NCI-H1092 (cell line): ENCODE results near the gene DCLRE1C.
"Not testable (repeated sequence)": the region's sequence is repeated elsewhere in the genome, so short reads cannot be mapped to it uniquely, and the experiment has no call there.

Source experiments
- DNase-seq: peaks from one replicate; lab custom pipeline; 2025; lab: John Stamatoyannopoulos, UW

DCLRE1C gene

DNA sequence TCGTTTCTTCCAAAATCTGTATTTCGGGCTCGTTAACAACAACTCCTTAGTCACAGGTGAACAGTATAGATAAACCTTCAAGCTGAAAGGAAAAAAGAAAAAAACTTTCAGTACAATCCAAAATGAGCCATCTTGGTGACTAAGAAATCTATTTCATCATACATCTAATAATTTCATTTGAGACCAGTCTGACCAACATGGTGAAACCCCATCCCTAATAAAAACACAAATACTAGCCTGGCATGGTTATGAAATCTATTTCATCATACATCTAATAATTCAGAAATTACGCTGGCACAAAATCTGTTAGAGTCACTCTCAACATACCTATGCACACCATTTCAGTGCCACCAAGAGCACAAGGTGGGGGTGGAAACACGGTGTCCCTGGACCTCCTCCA is 8.8 kb downstream of the DCLRE1C start:
- DNase-seq = no peak

DNA sequence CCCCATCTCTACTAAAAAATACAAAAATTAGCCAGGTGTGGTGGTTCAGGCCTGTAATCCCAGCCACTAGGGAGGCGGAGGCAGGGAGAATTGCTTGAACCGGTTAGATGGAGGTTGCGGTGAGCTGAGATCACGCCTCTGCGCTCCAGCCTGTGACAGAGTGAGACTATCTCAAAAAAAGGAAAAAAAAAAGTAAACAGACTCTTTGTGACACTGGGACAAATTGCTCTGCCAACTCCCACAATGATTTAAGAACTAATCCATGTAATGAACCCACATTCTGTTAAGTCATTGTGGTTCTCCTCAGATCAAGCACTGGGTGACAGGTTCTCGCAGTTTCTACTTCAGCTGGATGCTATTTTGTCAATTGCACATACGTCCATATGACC is 11.0 kb downstream of the DCLRE1C start:
- not testable (repeated sequence) for DNase-seq

DNA sequence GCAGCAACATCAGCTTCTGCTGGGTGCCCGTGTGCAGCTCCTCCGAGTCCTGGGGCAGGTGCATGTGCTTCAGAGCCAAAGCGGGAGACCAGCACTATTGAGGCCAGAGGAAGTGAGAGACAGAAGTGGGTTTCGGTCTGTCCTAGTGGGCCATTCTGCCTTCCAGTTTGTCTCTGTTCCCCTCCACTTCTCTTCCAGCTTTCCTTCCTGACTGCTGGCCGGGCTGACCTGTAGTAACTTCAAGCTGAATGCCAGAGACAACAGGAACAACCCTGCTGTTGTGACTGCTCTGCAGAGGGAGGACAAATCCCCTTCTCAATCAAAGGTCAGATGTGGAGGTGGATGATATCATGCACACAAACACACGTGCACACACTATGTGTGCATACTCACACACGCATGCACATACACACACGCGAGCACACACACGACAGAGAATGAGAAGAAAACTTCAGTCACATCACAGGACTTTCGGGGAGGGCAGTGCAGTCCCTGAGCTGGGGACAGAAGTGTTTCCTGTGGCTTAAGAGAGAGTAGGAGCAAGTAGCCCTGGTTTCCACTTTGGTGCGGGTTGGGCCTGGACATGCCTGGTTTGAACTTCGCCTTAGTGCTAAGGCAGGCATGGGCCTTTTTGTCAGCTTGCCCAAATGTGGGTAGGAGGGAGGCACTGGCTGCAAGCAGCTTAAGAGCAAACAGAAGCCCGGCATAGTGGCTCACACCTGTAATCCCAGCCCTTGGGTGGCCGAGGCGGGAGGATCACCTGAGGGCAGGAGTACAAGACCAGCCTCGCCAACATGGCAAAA is 11.5 kb downstream of the DCLRE1C start:
- not testable (repeated sequence) for DNase-seq

DNA sequence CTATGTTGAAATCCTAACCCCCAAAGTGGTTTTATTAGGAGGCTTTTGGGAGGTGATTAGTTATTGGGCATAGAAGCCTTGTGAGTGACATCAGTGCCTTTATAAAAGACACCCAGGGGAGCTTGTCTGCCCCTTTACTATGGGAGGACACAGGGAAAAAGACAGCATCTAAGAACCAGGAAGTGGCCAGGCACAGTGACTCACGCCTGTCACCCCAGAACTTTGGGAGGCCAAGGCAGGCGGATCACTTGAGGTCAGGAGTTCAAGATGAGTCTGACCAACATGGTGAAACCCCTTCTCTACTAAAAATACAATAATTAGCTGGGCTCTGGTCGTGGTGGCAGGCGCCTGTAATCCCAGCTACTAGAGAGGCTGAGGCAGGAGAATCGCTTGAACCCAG is 14.9 kb downstream of the DCLRE1C start:
- not testable (repeated sequence) for DNase-seq

DNA sequence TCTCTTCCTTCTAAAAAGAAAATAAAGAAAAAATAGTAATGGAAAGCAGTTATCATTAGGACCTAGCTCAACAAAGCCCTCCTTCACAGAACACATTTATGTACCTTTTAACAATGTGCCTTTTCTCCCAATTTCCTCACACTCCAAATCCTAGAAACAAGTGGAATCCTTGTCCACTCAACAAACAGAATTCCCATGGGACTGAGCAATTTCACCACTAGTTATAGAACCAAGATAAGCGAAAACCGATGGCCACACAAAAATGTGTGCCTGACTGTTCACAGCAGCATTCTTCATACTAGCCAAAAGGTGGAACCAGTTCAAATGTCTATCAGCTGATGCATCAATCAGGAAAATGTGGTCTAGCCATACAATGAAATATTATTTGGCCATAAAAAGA is 17.3 kb downstream of the DCLRE1C start:
- DNase-seq = no peak

DNA sequence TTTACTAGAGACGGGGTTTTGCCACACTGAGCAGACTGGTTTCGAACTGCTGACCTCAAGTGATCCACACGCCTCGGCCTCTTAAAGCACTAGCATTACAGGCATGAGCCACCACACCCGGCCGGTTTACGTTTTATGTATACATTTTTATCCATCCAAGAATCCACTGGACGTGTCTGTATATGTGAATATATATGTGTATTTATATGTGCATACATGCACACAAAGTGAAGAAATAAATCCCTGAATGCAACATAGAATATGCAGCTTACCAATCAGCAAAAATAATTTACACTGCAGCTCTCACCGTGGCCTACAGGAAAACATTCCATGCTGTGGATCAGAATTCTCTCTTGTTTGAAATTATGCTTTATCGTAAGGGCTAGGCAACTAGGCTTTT is 23.3 kb downstream of the DCLRE1C start:
- no peak for DNase-seq

DNA sequence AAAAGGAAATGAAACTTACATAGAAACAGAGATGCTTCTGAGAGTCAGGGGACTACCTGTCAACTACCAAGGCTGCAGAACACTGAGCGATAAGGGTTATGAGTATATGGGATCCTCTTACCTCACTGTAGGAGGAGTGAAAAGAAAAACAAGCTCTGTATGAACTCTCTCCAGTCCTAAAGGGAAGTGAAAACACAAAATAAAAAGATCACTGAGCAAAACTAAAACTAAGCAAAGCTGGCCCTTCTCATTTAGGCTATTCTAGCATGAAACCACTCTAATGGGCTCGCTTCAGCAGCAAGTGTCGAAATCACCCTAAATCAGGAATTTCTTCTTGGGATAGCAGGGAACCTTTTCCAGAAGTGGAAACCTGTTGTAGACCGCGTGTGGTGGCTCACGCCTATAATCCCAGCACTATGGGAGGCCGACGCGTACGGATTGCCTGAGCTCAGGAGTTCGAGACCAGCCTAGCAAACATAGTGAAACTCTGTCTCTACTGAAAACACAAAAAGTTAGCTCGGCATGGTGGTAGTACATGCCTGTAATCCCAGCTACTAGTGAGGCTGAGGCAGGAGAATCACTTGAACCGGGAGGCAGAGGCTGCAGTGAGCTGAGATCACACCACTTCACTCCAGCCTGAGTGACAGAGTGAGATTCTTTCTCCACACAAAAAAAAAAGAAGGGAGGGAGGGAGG is 27.0 kb downstream of the DCLRE1C start:
- DNase-seq = no peak

DNA sequence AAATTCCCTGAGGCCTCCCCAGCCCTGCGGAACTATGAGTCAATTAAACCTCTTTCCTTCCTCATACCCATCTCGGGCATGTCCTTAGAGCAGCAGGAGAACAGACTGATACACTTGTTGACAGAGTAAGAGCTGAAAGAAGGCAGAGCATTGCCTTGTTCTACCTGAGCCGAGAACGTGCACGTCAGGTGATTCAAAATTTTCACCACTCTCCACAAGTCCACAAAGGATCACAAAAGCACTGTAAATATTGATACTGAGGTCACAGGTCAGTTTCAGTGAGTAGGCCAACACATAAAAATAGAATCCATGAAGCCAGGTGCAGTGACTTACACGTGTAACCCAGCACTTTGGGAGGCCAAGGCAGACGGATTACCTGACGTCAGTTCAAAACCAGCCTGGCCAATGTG is 27.8 kb downstream of the DCLRE1C start:
- DNase-seq = no peak

DNA sequence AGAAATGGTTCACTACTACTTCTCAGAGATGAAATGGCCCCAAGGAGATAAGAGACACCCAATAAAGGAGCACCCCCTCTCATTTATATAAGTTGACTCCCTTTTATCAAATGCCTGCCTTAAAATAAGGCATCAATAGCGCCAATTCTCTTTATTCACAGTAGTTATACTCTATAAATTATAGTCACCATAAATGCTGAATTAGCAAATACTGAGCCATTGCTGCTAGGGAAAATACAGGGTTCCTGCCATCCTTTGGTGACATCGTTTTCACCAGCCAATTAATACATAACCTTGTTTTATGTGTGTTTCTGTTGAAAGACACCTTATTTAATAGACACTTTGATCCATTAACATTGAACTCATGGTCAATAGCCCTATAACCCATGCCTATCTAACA is 28.6 kb downstream of the DCLRE1C start:
- DNase-seq = no peak

DNA sequence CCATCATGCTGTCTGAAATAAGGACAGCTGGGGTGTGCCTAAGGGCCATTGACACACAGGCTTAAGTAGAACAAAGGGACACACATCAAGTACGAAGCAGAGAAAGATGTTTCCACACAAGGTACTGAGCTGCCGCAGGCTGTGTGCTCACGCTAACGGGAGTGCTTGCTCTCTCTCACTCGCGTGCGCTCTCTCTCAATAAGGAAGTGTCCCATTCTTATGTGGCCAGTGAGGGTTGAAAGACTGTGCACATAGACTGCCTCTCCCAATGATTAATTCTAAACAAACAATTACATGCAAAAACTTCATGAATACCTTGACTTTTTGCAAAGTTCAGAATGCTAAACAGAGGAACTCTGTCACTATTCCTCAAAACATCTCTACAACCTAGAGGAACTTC is 29.9 kb downstream of the DCLRE1C start:
- no peak for DNase-seq

DNA sequence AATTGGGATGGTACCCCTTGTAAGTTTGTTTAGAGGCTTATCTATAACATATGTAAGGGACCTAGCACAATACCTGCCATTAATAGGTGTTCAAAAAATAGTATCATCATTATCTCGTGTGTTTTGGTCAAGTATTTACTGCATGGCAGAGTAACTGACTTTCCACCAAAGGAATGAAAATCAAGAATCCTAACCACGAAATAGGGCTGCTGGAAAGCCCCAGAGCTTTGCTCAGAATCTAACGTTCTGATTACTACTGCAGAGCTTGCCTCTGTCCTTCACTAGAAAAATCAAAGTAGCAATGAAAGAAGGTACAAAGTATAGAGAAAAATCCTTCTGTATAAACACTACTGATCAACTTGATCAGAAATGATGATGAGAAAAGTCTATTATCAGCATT is 34.9 kb downstream of the DCLRE1C start:
- no peak for DNase-seq

DNA sequence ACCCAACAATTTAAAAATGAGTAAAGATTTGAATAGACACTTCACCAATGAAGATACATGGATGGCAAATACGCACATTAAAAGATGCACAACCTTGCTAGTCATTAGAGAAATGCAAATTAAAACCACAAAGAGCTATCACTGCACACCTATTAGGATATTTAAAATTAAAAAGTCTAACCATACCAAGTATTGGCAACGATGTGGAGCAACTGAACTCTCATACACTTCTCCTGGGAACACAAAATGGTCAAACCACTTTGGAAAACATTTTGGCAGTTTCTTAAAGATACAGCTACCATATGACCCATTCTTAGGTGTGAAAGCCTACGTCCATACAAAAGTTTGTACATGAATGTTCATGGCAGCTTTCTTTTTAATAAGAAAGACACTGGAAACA is 36.1 kb downstream of the DCLRE1C start:
- no peak for DNase-seq

DNA sequence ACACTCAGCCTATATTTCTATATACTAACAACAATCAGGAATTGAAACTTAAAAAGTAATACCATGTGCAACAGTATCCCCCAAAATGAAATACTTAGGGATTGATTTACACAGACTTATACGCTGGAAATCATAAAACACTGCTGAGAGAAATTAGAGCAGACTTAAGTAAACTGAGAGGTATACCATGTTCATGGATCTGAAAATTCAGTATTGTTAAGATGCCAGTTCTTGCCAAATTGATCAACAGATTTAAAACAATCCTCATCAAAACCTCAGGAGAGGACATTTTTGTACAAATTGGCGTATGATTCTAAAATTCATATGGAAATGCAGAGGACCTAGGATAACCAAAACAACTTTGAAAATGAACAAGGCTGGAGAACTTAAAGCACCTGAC is 37.3 kb downstream of the DCLRE1C start:
- no peak for DNase-seq

DNA sequence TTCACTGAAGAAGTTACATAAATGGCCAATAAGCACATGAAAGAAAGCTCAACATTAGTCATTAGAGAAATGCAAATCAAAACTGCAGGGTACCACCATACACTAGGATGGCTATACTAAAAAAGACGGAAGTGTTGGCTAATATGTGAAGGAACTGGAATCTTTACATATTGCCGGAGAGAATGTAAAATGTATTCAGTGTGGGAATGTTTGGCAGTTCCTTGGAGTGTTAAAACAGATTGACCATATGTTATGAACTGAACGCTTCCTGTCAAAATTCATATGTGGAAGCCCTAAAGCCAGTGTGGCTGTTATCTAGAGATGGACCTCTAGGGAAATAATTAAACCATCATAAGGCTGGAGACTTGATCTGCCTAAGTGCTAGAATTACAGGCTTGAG is 42.1 kb downstream of the DCLRE1C start:
- DNase-seq = no peak

DNA sequence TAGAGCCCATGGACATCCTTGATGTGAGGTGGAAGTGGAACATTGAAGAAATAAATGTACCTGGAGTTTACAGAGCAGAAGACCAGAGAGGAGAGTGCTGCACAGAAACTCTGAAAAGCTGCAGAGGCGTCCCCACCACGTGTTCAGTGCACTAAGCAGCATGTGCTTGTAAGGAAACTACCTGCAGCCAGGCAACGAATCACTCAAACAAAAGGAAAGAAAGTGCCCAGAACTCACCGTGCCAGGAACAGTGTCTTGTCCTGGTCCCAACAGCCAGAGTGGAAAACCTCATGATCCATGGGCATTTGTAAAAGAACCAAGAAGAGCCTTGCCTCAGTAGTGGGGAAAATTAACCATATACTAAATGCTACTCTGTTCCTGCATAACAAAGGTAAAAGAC is 42.9 kb downstream of the DCLRE1C start:
- DNase-seq = no peak

DNA sequence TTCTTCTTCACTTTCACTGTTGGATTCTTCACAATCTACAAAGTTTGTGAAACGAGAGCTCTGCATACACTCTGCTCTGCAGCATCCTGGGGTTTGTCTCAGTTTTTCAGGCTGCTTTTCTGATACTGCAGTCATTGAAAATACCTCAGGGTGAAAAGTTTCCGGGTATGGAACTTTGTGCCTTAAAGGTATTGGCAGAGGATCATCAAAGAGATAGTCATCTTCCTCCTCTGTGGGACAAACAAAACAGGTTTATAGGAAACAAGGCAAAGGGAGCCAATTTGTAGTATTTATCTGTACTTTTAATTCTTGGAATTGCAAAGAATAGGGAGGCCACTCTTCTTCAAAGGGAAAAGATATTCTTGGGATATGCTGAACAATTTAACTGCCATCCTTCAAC is 44.8 kb downstream of the DCLRE1C start:
- DNase-seq = no peak

DNA sequence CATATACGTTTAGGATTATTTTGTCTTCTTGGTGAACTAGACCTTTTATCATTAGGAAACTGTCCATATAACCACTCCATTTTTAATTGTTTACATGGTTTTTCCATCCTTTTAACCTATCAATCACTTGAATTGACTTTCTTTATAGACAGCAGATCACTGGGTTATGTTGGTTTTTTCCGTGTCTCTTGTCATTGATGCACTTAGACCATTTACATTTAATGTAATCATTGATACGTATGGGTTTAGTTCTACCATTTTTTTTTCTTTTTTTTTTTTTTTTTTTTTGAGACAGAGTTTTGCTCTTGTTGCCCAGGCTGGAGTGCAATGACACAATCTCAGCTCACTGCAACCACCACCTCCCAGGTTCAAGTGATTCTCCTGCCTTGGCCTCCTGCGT is 46.3 kb downstream of the DCLRE1C start:
- DNase-seq = not testable (repeated sequence)

DNA sequence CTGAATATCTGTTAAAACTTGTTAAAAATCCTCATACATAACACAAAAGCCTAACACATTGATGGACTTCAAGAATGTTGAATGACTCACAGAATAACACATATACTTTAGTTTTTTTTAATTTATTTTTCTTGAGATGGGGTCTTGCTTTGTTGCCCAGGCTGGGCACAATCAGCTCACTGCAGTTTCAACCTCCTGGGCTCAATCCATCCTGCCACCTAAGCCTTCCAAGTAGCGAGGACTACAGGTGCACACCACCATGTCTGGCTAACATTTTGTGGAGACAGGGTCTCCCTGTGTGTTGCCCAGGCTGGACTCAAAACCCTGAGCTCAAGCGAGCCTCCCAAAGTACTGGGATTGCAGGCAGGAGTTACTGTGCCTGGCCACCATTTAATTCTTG is 47.1 kb downstream of the DCLRE1C start:
- no peak for DNase-seq

DNA sequence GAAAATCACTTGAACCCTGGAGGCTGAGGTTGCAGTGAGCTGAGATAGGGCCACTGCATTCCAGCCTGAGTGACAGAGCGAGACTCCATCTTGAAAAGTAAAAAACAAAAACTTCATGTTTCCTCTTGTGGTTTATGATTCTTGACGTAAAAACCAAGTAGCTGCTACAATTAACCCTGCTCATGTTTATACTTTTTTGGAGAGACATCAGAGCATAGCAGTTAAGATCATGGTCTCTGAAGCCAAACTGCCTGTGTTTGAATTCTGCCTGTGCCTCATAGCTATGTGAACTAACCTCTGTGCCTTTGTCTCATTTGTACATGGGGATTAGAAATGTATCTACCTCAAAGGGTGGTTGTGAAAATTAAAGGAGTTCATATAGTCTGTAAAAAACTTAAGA is 48.0 kb downstream of the DCLRE1C start:
- no peak for DNase-seq

DNA sequence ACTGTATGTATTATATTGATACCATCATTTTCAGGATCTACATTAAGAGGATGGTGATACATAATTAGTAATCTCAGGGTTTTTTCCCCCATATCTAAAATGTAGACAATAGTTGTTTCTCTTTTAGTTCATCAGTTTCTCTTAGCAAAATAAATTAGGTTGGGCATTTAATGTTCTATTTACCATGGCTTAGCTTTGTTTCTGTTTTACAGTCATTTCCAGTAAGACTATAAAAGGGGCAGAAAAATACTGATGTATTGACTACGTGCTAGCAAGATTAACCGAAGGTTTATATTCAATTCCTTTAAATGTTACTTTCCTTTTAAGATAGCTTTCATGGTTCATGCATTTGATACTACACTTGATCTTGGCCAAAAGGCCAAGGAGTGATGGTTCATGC is 49.0 kb downstream of the DCLRE1C start:
- DNase-seq = no peak

DNA sequence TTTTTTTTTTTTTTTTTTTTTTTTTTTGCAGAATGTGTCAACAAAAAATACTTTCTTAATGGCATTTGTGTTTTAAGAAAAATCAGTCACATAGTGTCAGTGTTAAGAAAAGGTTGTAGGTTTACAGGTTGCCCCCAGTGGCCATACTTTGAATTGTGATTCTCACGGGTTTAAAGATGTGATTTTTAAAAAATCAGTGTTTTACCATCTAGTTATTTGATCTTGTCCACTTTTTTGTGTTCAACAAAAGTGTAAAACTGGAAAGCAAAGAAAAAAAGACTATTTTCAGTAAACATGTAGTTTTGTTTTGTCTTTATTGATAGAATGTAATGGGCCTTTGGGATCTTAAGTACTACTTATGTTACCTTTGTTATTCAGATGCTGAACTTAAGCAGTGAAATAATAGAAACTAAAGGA is 49.6 kb downstream of the DCLRE1C start:
- DNase-seq = no peak

DNA sequence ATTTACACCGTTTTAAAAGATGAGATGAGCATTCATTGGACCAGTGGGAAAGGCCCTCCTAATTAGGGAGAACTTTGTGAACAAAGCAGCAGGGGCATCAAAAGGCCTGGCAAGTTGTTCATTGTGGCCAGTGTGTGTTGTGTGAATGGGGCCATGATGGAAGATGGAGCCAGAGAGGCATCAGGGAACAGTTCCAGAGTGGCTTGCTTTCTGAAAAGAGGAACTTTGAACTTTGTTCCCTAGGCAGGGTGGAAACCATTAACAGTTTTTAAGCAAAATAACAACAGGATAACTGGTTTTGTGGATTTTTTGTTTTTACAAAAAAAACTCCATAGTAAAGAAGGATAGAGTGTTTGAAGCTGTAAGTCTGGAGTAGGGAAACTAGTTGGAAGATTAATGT is 62.7 kb downstream of the DCLRE1C start:
- DNase-seq = no peak

DNA sequence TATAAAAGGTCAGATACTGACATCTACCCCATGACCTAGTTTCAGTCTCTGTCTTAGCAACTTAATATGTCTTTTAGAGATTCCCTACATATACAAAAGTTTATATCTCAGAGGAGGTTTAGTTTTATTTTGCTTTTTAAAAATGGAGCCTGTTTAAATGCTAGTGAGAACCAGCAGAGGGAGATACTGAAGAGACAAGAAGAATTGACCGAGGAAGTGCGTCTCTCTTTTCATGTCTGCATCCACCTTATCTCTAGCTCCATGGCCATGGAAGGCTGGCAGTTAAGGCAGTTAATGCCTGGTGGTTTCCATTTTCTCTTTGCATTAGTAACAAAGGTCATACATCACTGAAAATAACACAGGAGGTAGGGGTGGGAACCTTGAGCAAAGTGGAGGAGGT is 64.6 kb downstream of the DCLRE1C start:
- DNase-seq = no peak

DNA sequence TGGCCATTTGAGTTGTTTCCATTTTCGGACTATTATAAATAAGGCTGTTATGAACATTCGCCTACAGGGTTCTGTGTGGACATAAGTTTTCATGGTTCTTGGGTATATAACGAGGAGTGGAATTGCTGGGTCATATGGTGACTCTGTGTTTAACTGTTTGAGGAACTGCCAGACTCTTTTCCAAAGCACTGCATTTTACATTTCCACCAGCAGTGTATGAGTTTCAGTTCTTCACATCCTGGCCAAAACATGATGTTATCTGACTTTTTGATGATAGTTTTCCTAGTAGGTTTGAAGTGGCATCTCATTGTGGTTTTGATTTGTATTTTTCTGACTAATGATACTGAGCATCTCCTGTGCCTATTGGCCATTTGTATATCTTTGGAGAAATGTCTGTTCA is 69.8 kb downstream of the DCLRE1C start:
- DNase-seq = no peak
